Daoy (cell line): ENCODE measurements around the gene ACSF3. TPM values are rescaled to one million over a fixed set of nuclear protein-coding genes. Genes with fewer than 3 reads are reported as not detected.
"Not testable (repeated sequence)": the region's sequence is repeated elsewhere in the genome, so short reads cannot be mapped to it uniquely, and the experiment has no call there.

Source experiments
- DNase-seq: peaks from one replicate; pipeline ENCODE4 v3.0.0-alpha.2; 2015; ENCODE audit warnings: low read depth
- total RNA-seq: library from RNA; depleted of rRNA; stranded (reverse); fragments of >200 nt; shearing (Covaris generic); gene quantifications from 2 replicates; pipeline ENCODE4 v1.2.3, GENCODE V29; 2014

Gene ACSF3
- total RNA-seq, 1 experiment from 2014 or later = 13.4 TPM

- no peak for DNase-seq
Measured at GRCh38 chr16:89174055-89174827, 80.6 kb downstream of the ACSF3 start.

DNA sequence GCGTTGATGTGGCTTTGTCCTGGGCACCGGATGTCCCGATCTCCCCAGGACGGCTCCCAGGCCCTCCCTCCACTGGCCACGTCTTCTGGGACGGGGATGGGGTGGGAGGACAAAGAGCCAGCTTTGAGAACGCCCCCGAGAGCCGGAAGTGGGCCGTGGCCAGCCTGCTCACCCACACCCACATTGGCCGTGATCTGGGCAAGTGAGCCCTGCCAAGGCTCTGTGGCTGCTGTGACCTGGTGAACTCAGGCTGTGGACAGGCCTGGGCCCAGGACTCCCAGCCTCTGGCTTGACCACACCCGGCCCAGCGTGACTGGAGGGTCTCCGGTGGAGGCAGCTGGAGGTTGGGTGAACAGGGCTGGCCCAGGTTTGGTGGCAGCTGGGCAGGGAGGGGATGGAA is 81.2 kb downstream of the ACSF3 start:
- no peak for DNase-seq

- DNase-seq = no peak
Measured at GRCh38 chr16:89175280-89176146, 81.9 kb downstream of the ACSF3 start.

DNA sequence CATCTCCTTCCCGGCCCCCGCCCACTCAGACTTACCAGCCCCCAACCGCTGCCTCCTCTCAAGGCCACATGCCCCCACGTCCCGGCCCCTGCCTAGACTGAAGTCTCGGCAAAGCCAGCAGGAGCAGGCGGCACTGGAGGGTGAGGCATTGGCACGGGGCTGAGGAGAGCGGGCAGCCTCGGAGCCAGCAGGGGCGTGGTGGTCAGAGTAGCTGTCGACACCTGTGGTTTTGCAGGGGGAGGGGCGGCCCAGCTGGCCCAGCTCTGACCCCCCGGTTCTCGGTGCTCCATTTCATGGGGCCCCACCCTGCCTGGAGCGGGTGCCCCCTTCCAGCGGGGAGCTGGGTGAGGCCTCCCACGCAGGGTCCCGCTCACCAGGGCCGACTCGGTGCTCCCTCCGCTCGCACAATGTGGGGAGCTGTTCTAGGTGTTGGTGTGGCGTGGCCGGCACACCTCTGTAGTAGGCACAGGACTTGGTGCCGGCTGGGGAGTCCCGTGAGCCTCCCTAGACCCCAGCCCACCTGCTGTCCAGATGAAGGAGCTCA is 82.6 kb downstream of the ACSF3 start:
- DNase-seq = no peak

GRCh38 chr16:89176717-89177116 is 83.1 kb downstream of the ACSF3 start:
- no peak for DNase-seq

DNA sequence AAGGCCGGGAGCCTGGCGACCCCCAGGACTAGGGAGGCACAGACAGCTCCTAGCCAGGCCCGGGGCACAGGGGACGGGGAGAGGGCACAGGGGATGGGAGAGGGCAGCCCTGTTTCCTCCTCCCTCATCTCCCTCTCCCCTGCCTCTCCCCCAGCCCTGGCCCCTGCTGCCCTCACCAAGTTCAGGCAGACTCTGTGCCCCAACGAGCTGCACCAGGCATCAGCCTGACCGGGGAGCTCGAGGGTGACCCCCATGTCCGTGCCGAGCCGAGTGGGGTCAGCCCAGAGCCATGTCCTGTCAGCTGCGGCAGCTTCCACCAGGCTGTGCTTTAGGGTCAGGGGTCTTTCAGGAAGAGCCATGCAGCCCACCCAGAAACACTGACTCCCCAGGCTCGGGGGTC is 83.8 kb downstream of the ACSF3 start:
- DNase-seq = no peak

GRCh38 chr16:89178453-89179147 is 84.9 kb downstream of the ACSF3 start:
- no peak for DNase-seq

DNA sequence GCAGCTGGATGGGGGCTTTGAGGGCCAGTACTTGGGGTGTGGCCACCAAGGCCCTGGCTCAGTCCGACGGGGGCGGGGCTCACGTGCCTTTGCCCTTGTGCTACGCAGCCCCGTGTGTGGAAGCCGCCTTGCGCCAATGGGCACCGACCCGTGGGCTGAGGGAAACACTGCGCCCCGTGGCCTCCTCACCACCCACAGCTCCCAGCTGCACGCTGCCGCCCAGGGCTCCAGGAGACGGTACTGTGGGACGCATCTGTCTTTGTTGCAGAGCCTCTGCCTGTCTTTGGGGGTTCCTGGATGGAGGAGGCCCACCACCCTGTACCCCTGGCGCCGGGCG is 85.5 kb downstream of the ACSF3 start:
- no peak for DNase-seq

- DNase-seq = no peak
Measured at GRCh38 chr16:89179656-89180315, 86.1 kb downstream of the ACSF3 start.

DNA sequence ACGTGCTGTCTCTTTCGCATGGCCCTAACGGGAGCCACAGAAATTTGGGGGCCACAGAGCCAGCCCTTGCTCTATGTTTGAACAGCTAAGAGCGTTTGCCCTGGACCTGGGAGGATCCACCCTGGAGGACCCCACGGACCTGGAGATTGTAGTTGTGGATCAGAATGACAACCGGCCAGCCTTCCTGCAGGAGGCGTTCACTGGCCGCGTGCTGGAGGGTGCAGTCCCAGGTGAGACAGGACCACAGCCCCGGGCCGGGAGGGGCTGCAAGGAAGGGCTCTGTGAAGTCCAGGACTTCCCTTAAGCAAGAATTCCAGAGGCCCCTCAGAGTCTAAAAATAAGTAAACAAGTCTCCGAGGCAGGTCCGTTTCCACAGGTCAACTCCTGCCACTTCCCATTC is 89.8 kb downstream of the ACSF3 start:
- no peak for DNase-seq

DNA sequence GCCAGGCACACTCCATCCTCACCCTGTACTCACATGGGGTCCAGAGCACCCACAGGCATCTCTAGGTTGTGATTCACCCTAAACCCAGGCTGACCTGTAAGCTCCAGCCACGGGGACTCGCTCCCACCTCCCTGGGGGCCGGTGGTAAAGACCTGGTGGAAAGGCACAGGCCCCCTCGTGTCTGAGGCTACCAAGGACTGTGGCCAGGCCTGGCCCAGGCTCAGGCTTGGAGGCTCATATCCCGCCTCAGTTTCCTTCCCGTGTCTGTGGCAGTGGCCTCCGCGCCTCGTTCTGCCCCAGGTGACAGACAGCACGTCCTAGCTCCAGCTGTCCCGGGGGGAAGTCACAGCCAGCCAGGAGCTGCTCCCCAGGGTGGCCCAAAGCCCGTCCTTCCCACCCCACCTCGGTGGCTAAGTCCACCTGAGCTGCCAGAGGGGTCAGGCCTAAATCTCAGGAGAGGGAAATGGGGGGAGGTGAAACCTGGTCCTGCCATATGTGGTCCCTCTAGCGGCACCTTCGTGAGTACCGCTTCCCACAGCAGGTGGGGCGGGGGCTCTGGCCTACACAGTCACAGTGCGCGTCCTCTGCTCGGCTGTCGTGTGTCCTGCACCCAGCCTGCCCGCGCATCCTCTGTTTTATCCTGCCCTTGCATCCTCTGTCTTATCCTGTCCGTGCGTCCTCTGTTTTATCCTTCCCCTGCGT is 90.5 kb downstream of the ACSF3 start:
- no peak for DNase-seq

- no peak for DNase-seq
Measured at GRCh38 chr16:89184677-89184932, 91.0 kb downstream of the ACSF3 start.

- DNase-seq = no peak
Measured at GRCh38 chr16:89184933-89185794, 91.5 kb downstream of the ACSF3 start.

GRCh38 chr16:89185887-89186592 is 92.4 kb downstream of the ACSF3 start:
- not testable (repeated sequence) for DNase-seq

DNA sequence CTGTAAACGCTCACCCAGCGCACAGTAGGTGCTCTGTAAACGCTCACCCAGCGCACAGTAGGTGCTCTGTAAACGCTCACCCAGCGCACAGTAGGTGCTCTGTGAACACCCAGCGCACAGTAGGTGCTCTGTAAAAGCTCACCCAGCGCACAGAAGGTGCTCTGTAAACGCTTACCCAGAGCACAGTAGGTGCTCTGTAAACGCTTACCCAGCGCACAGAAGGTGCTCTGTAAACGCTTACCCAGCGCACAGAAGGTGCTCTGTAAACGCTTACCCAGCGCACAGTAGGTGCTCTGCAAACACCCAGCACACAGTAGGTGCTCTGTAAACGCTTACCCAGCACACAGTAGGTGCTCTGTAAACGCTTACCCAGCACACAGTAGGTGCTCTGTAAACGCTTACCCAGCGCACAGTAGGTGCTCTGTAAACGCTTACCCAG is 93.0 kb downstream of the ACSF3 start:
- not testable (repeated sequence) for DNase-seq

DNA sequence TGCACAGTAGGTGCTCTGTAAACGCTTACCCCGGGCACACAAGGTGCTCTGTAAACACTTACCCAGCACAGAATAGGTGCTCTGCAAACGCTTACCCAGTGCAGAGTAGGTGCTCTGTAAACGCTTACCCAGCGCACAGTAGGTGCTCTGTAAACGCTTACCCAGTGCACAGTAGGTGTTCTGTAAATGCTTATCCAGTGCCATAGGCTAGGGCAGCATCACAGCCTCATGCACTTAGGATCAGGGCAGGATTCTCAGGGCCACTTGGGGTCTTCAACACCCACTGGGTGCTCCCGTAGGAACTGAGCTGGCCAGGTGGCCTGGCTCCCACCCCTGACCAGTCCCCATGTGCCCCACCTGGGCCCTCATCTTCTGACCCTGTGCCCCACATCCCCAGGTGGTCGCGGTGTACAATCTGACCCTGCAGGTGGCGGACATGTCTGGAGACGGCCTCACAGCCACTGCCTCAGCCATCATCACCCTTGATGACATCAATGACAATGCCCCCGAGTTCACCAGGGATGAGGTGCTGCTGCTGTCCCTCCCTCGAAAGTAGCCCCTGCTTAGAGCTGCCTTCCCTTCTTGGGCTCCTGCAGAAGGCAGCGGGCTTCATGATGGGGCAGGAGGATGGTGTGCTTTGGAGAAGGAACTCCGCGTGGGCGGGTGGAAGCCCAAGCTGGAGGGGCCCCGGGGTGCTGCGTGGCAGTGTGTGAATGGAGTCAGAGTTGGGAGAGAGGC is 93.5 kb downstream of the ACSF3 start:
- no peak for DNase-seq

- DNase-seq = no peak
Measured at GRCh38 chr16:89187770-89188392, 94.2 kb downstream of the ACSF3 start.
